ENCODE measurements around the gene APH1A.

DNA sequence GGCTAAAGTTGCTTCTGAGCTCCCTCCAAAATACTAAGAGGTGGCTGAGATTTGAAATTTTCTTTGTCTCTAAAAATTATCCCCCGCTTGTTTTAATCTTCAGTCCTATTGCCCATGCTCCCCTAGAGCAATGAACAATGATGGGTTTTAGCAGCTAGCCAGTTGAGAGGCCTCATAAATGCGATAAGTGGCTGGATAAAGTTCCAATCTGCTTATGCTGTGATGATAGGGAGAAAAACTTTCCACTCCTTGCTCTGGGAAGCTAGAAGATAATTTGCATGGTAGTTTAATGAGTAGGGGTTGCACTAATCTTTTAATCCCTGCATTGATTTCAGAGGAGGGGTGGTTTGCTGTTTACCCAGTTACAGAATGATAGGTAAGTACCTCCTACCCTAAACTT is 42.9 kb upstream of the APH1A start:
- no peak for TF ChIP-seq POLR2AphosphoS5 (IDR thresholded peaks at IDR 0.05; ENCODE audit: low read depth, low read length)
- TF ChIP-seq TAF1 (IDR thresholded peaks at IDR 0.05; ENCODE audit: borderline replicate concordance, insufficient read depth, low read length) = no peak
- TF ChIP-seq REST (IDR thresholded peaks at IDR 0.05; ENCODE audit: insufficient read depth in 1 of 2, low read depth in 2 of 2, low read length in 2 of 2) = no peak
- no peak for TF ChIP-seq FOXP2 (optimal IDR thresholded peaks at IDR 0.05; ENCODE audit: borderline replicate concordance, extremely low read depth, extremely low read length, insufficient read depth)
- TF ChIP-seq SIN3A (IDR thresholded peaks at IDR 0.05; ENCODE audit: borderline replicate concordance, insufficient read depth, low read length) = no peak
